ENCODE measurements around the gene IFT74. TPM values are rescaled to one million over a fixed set of nuclear protein-coding genes. Genes with fewer than 3 reads are reported as not detected.

The IFT74 gene
- total RNA-seq, 1 donor from 2014 or later, result 15.6 TPM

GRCh38 chr9:26954050-26954508 lies 2.1 kb upstream of the IFT74 start:
- Histone ChIP-seq H3K36me3 (no peaks in the 10 kb centered on the region), H3K27ac (peak overlapping the region; percentile 44), H3K4me3 (no peak overlapping the region), H3K9me3 (no peaks in the 10 kb centered on the region), H3K27me3 (ENCODE audit: low read depth) (no peaks in the 10 kb centered on the region), H3K4me1 (peaks cover 13% of the 10 kb centered on the region)
- intact Hi-C loops (cut with DNase I), result no loop called here
- ATAC-seq (peak in 1 of 2 donors; percentile 4), DNase-seq (no peak)
- TF ChIP-seq, protein P1, sequence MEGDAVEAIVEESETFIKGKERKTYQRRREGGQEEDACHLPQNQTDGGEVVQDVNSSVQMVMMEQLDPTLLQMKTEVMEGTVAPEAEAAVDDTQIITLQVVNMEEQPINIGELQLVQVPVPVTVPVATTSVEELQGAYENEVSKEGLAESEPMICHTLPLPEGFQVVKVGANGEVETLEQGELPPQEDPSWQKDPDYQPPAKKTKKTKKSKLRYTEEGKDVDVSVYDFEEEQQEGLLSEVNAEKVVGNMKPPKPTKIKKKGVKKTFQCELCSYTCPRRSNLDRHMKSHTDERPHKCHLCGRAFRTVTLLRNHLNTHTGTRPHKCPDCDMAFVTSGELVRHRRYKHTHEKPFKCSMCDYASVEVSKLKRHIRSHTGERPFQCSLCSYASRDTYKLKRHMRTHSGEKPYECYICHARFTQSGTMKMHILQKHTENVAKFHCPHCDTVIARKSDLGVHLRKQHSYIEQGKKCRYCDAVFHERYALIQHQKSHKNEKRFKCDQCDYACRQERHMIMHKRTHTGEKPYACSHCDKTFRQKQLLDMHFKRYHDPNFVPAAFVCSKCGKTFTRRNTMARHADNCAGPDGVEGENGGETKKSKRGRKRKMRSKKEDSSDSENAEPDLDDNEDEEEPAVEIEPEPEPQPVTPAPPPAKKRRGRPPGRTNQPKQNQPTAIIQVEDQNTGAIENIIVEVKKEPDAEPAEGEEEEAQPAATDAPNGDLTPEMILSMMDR (IDR thresholded peaks at IDR 0.05), result no peak

DNA sequence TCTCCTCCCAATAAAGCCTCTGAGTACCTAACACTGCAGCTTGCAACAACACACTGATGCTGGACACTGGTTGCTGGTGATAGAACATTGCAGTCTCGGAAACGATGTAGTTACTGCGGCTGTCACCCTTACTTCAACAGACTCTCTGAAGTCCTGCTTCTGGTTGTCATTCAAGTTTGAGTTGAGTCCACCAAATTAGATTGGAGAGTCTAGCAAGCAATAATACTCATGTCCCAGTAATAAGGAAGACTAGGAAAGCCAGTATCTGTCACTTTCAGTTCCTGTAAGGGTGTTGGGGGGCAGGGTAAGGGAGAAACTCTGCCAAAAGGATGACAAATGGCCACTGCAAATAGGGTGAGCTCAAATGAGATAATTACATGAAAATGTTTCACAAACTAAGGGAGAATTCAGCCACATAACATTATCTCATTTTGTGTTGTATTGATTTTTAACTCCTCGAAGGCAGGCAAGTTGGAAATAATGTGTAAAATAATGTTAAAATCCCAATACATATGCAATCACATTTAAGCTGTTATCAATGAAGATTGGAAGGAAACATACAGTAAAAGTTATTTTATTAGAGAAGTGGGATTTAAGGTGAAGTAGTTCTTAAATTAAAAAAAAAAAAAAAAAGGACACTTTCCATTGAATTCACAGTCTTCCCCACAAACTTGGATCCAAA lies 849 bp upstream of the IFT74 start:
- TF ChIP-seq, protein P1 (IDR thresholded peaks at IDR 0.05), result no peak
- Histone ChIP-seq H3K27ac (peak overlapping the region; percentile 91), H3K4me3 (peak overlapping the region; percentile 58), H3K9me3 (no peaks in the 10 kb centered on the region), H3K4me1 (peaks cover 13% of the 10 kb centered on the region), H3K36me3 (no peaks in the 10 kb centered on the region), H3K27me3 (ENCODE audit: low read depth) (no peaks in the 10 kb centered on the region)
- no peak for DNase-seq
- ATAC-seq, result peak; percentile 55 to 58
- intact Hi-C loops (cut with DNase I), result no loop called here

DNA sequence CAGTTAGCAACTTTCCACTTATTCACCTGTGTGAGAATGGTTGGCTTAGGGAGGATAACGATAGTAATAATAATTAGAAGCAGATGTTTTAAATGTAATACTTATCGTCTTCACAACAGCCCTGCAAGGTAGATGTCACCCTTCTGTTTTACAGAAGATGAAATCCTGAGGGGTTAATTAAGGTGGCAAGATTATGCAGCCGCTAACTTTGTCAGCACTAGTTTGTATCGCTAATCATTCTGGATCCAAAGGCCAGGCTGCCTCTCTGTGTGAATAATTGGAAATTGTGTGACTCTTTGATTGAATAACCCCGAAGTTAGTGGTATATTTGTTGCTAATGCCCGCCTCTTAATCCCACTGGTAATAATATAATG lies 635 bp downstream of the IFT74 start:
- intact Hi-C loops (cut with DNase I), result no loop called here
- H3K4me1 ChIP-seq, result peaks cover 13% of the 10 kb centered on the region
- peak overlapping the region; percentile 58 for H3K4me3 ChIP-seq
- H3K9me3 ChIP-seq, result no peaks in the 10 kb centered on the region
- DNase-seq (no peak), ATAC-seq (no peak)
- H3K27me3 ChIP-seq (ENCODE audit: low read depth), result no peaks in the 10 kb centered on the region
- TF ChIP-seq, protein P1 (IDR thresholded peaks at IDR 0.05), result no peak
- H3K27ac ChIP-seq, result peak overlapping the region; percentile 91
- no peaks in the 10 kb centered on the region for H3K36me3 ChIP-seq

- no peak overlapping the region for H3K4me3 ChIP-seq
- intact Hi-C loops (cut with DNase I), result loop anchor here (10.0 kb wide), 1 partner anchor 63 kb away; no protein-coding TSS in a partner anchor
- no peaks in the 10 kb centered on the region for H3K9me3 ChIP-seq
- no peaks in the 10 kb centered on the region for H3K4me1 ChIP-seq
- no peak overlapping the region for H3K27ac ChIP-seq
- DNase-seq, result no peak
- H3K27me3 ChIP-seq (ENCODE audit: low read depth), result no peaks in the 10 kb centered on the region
- TF ChIP-seq, protein P1 (IDR thresholded peaks at IDR 0.05), result no peak
- ATAC-seq, result no peak
- no peaks in the 10 kb centered on the region for H3K36me3 ChIP-seq
These were observed 15.5 kb downstream of the IFT74 start for GRCh38 chr9:26971721-26972120.

DNA sequence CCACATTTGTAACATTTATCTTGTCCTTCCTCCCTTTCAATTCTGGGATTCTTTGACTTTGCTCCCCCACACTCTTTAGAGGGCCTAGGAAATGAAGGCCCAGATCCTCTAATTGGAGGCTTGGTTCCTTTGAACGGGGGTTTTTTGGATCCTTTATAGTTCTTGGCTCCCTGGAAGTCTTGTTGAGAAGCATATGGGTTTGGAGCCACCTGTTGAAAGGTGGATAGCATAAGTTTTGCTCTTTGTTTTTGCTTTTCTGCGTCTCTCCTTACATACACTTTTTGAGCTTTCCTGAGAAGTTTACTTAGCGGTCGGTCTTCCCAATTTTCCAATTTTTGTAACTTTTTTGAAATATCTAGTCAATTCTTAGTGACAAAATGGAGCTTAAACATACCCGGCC lies 17.8 kb downstream of the IFT74 start:
- intact Hi-C loops (cut with DNase I), result loop anchor here (10.0 kb wide), 1 partner anchor 61 kb away; no protein-coding TSS in a partner anchor
- Histone ChIP-seq H3K27me3 (ENCODE audit: low read depth) (no peaks in the 10 kb centered on the region), H3K9me3 (no peaks in the 10 kb centered on the region), H3K4me3 (no peak overlapping the region), H3K4me1 (no peaks in the 10 kb centered on the region), H3K27ac (no peak overlapping the region), H3K36me3 (no peaks in the 10 kb centered on the region)
- ATAC-seq, result no peak
- no peak for DNase-seq
- TF ChIP-seq, protein P1 (IDR thresholded peaks at IDR 0.05), result no peak

Measured in lower lobe of right lung (tissue), 2 donors.